Caco-2 (cell line): Measurements from ENCODE around the gene IPO11. TPM values are rescaled to one million over a fixed set of nuclear protein-coding genes. Genes with fewer than 3 reads are reported as not detected.

Experiments used
- BruUV-seq: library from RNA; stranded (reverse); fragments of 400-500 nt; replicated peaks from 2 replicates; lab custom pipeline; 2021; lab: Mats Ljungman, UMichigan
- CTCF ChIA-PET: fragments of 300-600 bp; sonication (Branson Sonifier 250); formaldehyde crosslinking; loops from one replicate; lab custom pipeline; 2022; ENCODE audit warnings: antibody characterized with exemption; lab: Charles Lee
- POLR2A ChIA-PET: fragments of 300-600 bp; sonication (Branson Sonifier 250); formaldehyde crosslinking; loops from one replicate; lab custom pipeline; 2022; ENCODE audit warnings: antibody characterized with exemption; lab: Charles Lee
- DNase-seq, 2 experiments: peaks; one replicate each; pipeline versions ENCODE4 v3.0.0 to v3.0.0-alpha.2; 2020 to 2022
- H3K27me3 ChIP-seq: replicated peaks from 2 replicates; pipeline ENCODE4 v1.6.0; 2011; ENCODE audit warnings: low read length; ENCODE audit not compliant: control insufficient read depth, insufficient read depth
- H3K36me3 ChIP-seq: 2 replicates; pipeline ENCODE4 v1.5.1; 2011; ENCODE audit warnings: low read length; ENCODE audit not compliant: control insufficient read depth, insufficient read depth
- H3K4me1 ChIP-seq: fragments of 250-450 bp; sonication (Bioruptor Pico); 2 replicates; pipeline ENCODE4 v1.5.1; 2020; ENCODE audit warnings: mild to moderate bottlenecking
- H3K4me3 ChIP-seq: 2 replicates; pipeline ENCODE4 v1.5.1; 2011; ENCODE audit warnings: low read depth, mild to moderate bottlenecking, control low read depth, low read length
- H3K9me3 ChIP-seq: fragments of 250-450 bp; sonication (Bioruptor Pico); 2 replicates; pipeline ENCODE4 v1.5.1; 2020; ENCODE audit warnings: mild to moderate bottlenecking, moderate library complexity
- H3K27ac Mint-ChIP-seq: one replicate; pipeline ENCODE4 v1.8.0; 2022; ENCODE audit warnings: mixed read lengths; ENCODE audit not compliant: unreplicated experiment
- H3K27me3 Mint-ChIP-seq: one replicate; pipeline ENCODE4 v1.8.0; 2022; ENCODE audit warnings: mixed read lengths; ENCODE audit not compliant: insufficient read depth, unreplicated experiment
- H3K36me3 Mint-ChIP-seq: one replicate; pipeline ENCODE4 v1.8.0; 2022; ENCODE audit warnings: mild to moderate bottlenecking, mixed read lengths; ENCODE audit not compliant: insufficient read depth, unreplicated experiment
- H3K4me1 Mint-ChIP-seq: one replicate; pipeline ENCODE4 v1.8.0; 2022; ENCODE audit warnings: low read depth, mixed read lengths; ENCODE audit not compliant: unreplicated experiment
- H3K4me3 Mint-ChIP-seq: one replicate; pipeline ENCODE4 v1.8.0; 2022; ENCODE audit warnings: mild to moderate bottlenecking, moderate library complexity, mixed read lengths; ENCODE audit not compliant: unreplicated experiment
- H3K9me3 Mint-ChIP-seq: one replicate; pipeline ENCODE4 v1.8.0; 2022; ENCODE audit warnings: mixed read lengths; ENCODE audit not compliant: unreplicated experiment
- CTCF ChIP-seq, 2 experiments: fragments of 200-600 bp in 1 of 2; IDR thresholded peaks; 1 replicate in 1 of 2; 2 replicates in 1 of 2; pipeline versions ENCODE4 v1.5.1 to v1.8.0; 2011 to 2022; ENCODE audit warnings: antibody characterized with exemption in 1 of 2, control low read depth in 1 of 2, inconsistent platforms in 1 of 2, low read depth in 1 of 2, low read length in 1 of 2, mild to moderate bottlenecking in 1 of 2, moderate library complexity in 1 of 2; ENCODE audit not compliant: insufficient read depth in 1 of 2, severe bottlenecking in 1 of 2, unreplicated experiment in 1 of 2
- intact Hi-C: fragments of 100-400 bp; cut with micrococcal nuclease; formaldehyde crosslinking; loops from one replicate; pipeline ENCODE4 v1.10.0; 2022; ENCODE audit not compliant: unreplicated experiment
- total RNA-seq: library from RNA; stranded (reverse); gene quantifications from 2 replicates; pipeline ENCODE4 v1.2.3, GENCODE V29; 2022

Gene IPO11
- total RNA-seq, 1 experiment from 2014 or later, result 54.1 TPM

GRCh38 chr5:62649476-62650113, 237.0 kb downstream of the IPO11 start:
- ChIA-PET POLR2A (no interaction called here), CTCF (no interaction called here)
- peak overlapping the region; percentile 28 for H3K27ac Mint-ChIP-seq
- Histone ChIP-seq H3K36me3 (no peaks in the 10 kb centered on the region), H3K9me3 (0 out of 2 replicates have a peak, but pooled peaks cover under 1% of the 10 kb centered on the region), H3K27me3 (no peaks in the 10 kb centered on the region), H3K4me3 (no peak overlapping the region), H3K4me1 (0 out of 2 replicates have a peak, but pooled peaks cover 4% of the 10 kb centered on the region)
- no peaks in the 10 kb centered on the region for H3K36me3 Mint-ChIP-seq
- no peak overlapping the region for H3K4me3 Mint-ChIP-seq
- H3K4me1 Mint-ChIP-seq, result peaks cover 16% of the 10 kb centered on the region
- H3K9me3 Mint-ChIP-seq, result peaks cover 22% of the 10 kb centered on the region
- H3K27me3 Mint-ChIP-seq, result no peaks in the 10 kb centered on the region
- intact Hi-C loops, result no loop called here
- TF ChIP-seq CTCF (IDR thresholded peaks at IDR 0.05; ENCODE audit: insufficient read depth in 1 of 2, low read depth in 1 of 2, low read length in 1 of 2, severe bottlenecking in 1 of 2, unreplicated experiment in 1 of 2), result no peak
- no TSS peak for BruUV-seq
- DNase-seq, result no peak

GRCh38 chr5:62650197-62650596, 237.6 kb downstream of the IPO11 start:
- H3K36me3 Mint-ChIP-seq, result no peaks in the 10 kb centered on the region
- Histone ChIP-seq H3K4me3 (no peak overlapping the region), H3K4me1 (0 out of 2 replicates have a peak, but pooled peaks cover 4% of the 10 kb centered on the region), H3K27me3 (no peaks in the 10 kb centered on the region), H3K9me3 (peaks cover 4% of the 10 kb centered on the region; the same call in 1 of the 2 replicates), H3K36me3 (no peaks in the 10 kb centered on the region)
- intact Hi-C loops, result no loop called here
- CTCF ChIA-PET, result no interaction called here
- no peaks in the 10 kb centered on the region for H3K27me3 Mint-ChIP-seq
- peaks cover 22% of the 10 kb centered on the region for H3K9me3 Mint-ChIP-seq
- POLR2A ChIA-PET, result no interaction called here
- BruUV-seq, result no TSS peak
- H3K4me3 Mint-ChIP-seq, result no peak overlapping the region
- H3K4me1 Mint-ChIP-seq, result peaks cover 16% of the 10 kb centered on the region
- TF ChIP-seq CTCF (IDR thresholded peaks at IDR 0.05; ENCODE audit: insufficient read depth in 1 of 2, low read depth in 1 of 2, low read length in 1 of 2, severe bottlenecking in 1 of 2, unreplicated experiment in 1 of 2), result no peak
- peak overlapping the region; percentile 28 for H3K27ac Mint-ChIP-seq
- DNase-seq, result no peak

GRCh38 chr5:62652225-62652624, 239.7 kb downstream of the IPO11 start:
- intact Hi-C loops, result no loop called here
- CTCF ChIA-PET, result no interaction called here
- peak overlapping the region; percentile 47 for H3K27ac Mint-ChIP-seq

More at GRCh38 chr5:62652225-62652624, 239.7 kb downstream of the IPO11 start:
- peaks cover 4% of the 10 kb centered on the region; the same call in 1 of the 2 replicates for H3K9me3 ChIP-seq
- no peaks in the 10 kb centered on the region for H3K36me3 ChIP-seq
- no peak overlapping the region for H3K4me3 Mint-ChIP-seq
- POLR2A ChIA-PET, result no interaction called here
- H3K36me3 Mint-ChIP-seq, result no peaks in the 10 kb centered on the region
- no peak for TF ChIP-seq CTCF (IDR thresholded peaks at IDR 0.05; ENCODE audit: insufficient read depth in 1 of 2, low read depth in 1 of 2, low read length in 1 of 2, severe bottlenecking in 1 of 2, unreplicated experiment in 1 of 2)
- H3K4me1 Mint-ChIP-seq, result peaks cover 16% of the 10 kb centered on the region
- DNase-seq, result no peak
- H3K4me1 ChIP-seq, result 0 out of 2 replicates have a peak, but pooled peaks cover 4% of the 10 kb centered on the region
- no peaks in the 10 kb centered on the region for H3K27me3 Mint-ChIP-seq
- no TSS peak for BruUV-seq
- peaks cover 22% of the 10 kb centered on the region for H3K9me3 Mint-ChIP-seq
- H3K4me3 ChIP-seq, result no peak overlapping the region
- no peaks in the 10 kb centered on the region for H3K27me3 ChIP-seq
